ENCODE data around the gene LYZ. TPM values are rescaled to one million over a fixed set of nuclear protein-coding genes. Genes with fewer than 3 reads are reported as not detected.

Gene LYZ
- total and polyA plus RNA-seq, 9 of the 15 experiments (the other 6 are each of a cell fraction or from before 2014, with no cell fraction given) = 27.2 to 96.3 (median 42.1) TPM

GRCh38 chr12:69330475-69331473 is 17.4 kb upstream of the LYZ start (continued):
- TF ChIP-seq RERE (CRISPR knock-in tag; IDR thresholded peaks at IDR 0.05; ENCODE audit: borderline replicate concordance) (no peak), GATA2 (CRISPR knock-in tag; IDR thresholded peaks at IDR 0.05) (0 out of 2 replicates have a peak, but pooled peaks have one; percentile 6), ZNF217 (CRISPR knock-in tag; IDR thresholded peaks at IDR 0.05) (no peak), BHLHE40 (IDR thresholded peaks at IDR 0.05; ENCODE audit: low read length) (0 out of 2 replicates have a peak, but pooled peaks have one; percentile 8), CBX5 (IDR thresholded peaks at IDR 0.05; ENCODE audit: borderline replicate concordance, low read depth) (no peak), ARID2 (IDR thresholded peaks at IDR 0.05) (no peak), DACH1 (IDR thresholded peaks at IDR 0.05; ENCODE audit: partially characterized antibody) (peak; percentile 32), BACH1 (tag; IDR thresholded peaks at IDR 0.05) (0 out of 2 replicates have a peak, but pooled peaks have one; percentile 50), MEIS2 (IDR thresholded peaks at IDR 0.05; ENCODE audit: partially characterized antibody) (no peak), ZBTB49 (CRISPR knock-in tag; IDR thresholded peaks at IDR 0.05; ENCODE audit: borderline replicate concordance) (no peak), POLR2G (IDR thresholded peaks at IDR 0.05; ENCODE audit: low read depth, low read length) (0 out of 2 replicates have a peak, but pooled peaks have one; percentile 34), NFXL1 (CRISPR knock-in tag; IDR thresholded peaks at IDR 0.05) (no peak), ZNF224 (CRISPR knock-in tag; IDR thresholded peaks at IDR 0.05) (no peak), MTA2 (IDR thresholded peaks at IDR 0.05; ENCODE audit: low read depth) (peak; percentile 27; the same call in 1 of the 2 replicates), CTBP1 (IDR thresholded peaks at IDR 0.05; ENCODE audit: borderline replicate concordance) (peak; percentile 43; the same call in 1 of the 2 replicates), LARP7 (IDR thresholded peaks at IDR 0.05) (no peak), GTF2E2 (tag; IDR thresholded peaks at IDR 0.05) (peak; percentile 79), ESRRA (IDR thresholded peaks at IDR 0.05; ENCODE audit: borderline replicate concordance, low read depth) (no peak)
- TF ChIP-seq, protein P1, sequence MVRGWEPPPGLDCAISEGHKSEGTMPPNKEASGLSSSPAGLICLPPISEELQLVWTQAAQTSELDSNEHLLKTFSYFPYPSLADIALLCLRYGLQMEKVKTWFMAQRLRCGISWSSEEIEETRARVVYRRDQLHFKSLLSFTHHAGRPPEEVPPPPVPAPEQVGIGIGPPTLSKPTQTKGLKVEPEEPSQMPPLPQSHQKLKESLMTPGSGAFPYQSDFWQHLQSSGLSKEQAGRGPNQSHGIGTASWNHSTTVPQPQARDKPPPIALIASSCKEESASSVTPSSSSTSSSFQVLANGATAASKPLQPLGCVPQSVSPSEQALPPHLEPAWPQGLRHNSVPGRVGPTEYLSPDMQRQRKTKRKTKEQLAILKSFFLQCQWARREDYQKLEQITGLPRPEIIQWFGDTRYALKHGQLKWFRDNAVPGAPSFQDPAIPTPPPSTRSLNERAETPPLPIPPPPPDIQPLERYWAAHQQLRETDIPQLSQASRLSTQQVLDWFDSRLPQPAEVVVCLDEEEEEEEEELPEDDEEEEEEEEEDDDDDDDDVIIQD (CRISPR knock-in tag; IDR thresholded peaks at IDR 0.05) = no peak
